Head of caudate nucleus (tissue), 42 donors: ENCODE data around the gene TENT5D.
"Not testable (repeated sequence)": the region's sequence is repeated elsewhere in the genome, so short reads cannot be mapped to it uniquely, and the experiment has no call there.

Source experiments
- DNase-seq, 42 donors: peaks; one replicate each; pipeline versions ENCODE4 v3.0.0 to v3.0.0-alpha.2; 2020 to 2021; ENCODE audit warnings: mixed read lengths in 7 of 42
- intact Hi-C: fragments of 100-400 bp; cut with DNase I; formaldehyde crosslinking; loops from one replicate; pipeline ENCODE4 v1.15.0; 2022

The TENT5D gene

GRCh38 chrX:80420147-80420546, at the start of gene TENT5D:
Gene TENT5D (plus strand): TSS chrX:80420447. CDS start chrX:80442540, 22,093 bp downstream.
- intact Hi-C loops, result no loop called here
- DNase-seq, result peak in 1 of 42 donors; percentile 27

- DNase-seq, intact Hi-C loops: not testable (repeated sequence)
Observed at GRCh38 chrX:80385651-80386050, 34.6 kb upstream of the TENT5D start.

- no peak for DNase-seq
- intact Hi-C loops, result no loop called here
Observed at GRCh38 chrX:80388206-80388605, 32.0 kb upstream of the TENT5D start.

DNA sequence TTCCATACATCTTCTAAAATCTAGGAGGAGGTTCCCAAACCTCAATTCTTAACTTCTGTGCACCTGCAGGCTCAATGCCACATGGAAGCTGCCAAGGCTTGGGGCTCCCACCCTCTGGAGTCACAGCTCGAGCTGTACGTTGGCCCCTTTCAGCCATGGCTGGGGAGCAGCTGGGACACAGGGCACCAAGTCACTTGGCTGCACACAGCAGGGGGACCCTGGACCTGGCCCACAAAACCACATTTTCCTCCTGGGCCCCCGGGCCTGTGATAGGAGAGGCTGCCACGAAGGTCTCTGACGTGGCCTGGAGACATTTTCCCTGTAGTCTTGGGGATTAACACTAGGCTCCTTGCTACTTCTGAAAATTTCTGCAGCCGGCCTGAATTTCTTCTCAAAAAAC, 8.2 kb upstream of the TENT5D start:
- intact Hi-C loops, result no loop called here
- no peak for DNase-seq

- DNase-seq, result no peak
- intact Hi-C loops, result no loop called here
Observed at GRCh38 chrX:80423000-80423399, 2.8 kb downstream of the TENT5D start.

DNA sequence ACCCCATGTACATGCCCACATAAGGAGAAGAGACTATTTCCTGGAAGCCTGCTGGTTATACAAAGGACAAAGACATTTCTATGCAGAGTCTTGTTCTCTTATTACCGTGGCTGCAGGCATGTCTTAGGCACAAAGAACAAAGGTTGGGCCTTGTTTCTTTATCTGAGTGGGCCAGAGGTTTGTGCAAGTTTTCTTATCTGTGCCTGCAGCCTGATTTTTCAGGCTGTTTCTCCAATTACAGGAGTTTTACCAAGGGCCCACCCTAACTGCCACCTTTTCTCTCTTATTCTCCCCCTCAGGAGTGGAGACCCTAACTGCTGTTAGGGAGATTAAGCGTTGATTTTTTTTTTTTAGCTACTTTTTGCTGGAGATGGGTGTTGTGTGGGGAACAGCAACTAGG, 3.5 kb downstream of the TENT5D start:
- DNase-seq, result no peak
- intact Hi-C loops, result no loop called here

DNA sequence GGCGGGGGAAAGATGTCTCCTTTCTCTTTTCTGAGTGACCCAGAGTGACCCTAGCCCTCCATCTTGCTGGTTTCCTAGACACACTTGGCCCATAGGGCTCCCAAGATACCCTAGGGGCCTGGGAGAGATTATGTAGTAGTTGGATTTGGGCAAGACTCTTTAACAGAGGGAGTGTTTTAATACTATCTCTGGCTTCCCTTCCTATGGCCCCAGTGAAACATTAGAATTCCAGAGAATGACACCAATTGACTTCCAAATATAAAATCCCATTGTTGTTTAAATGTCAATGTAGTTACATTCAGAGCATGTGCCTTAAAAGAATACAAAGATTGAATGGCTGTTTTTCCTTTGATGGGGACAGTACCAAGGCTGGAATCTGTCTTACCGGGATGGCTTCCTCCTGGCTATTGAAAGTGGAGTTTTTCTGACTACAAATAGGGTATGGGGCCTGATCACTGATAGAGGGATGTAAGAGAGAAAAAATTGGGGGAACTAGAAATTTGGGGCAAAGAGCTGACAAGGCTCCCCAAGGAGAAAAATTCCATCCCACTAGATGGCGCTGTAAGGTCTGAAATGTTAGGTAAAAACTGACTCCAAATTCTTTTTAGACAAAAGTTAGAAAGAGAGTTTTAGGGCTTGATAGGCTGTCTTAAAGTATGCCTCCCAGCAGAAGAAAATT, 10.7 kb downstream of the TENT5D start:
- DNase-seq, result peak in 11 of 42 donors; percentile 0 to 41 (median 17)
- intact Hi-C loops, result no loop called here

GRCh38 chrX:80431505-80431832, 11.2 kb downstream of the TENT5D start:
- DNase-seq, result no peak
- intact Hi-C loops, result no loop called here

DNA sequence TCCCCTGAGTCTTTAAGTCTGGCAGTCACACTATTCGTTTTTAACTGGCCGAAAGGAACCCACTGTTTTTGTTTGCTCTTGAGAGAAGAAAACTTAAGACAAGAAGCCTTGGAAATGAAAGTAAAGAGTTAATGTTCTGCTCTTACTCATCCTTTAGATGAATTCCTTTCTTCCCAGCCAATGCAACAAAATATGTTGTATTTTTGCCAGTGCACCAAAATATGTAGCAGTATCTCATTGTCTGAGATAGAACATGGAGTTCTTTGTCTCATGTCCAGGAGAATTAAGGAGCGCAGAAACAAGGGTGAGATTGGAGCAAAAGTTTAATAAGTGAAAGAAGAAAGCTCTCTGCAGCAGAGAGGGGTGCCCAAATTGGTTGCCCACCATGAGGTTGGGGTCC, 12.2 kb downstream of the TENT5D start:
- DNase-seq, result no peak
- intact Hi-C loops, result no loop called here

DNA sequence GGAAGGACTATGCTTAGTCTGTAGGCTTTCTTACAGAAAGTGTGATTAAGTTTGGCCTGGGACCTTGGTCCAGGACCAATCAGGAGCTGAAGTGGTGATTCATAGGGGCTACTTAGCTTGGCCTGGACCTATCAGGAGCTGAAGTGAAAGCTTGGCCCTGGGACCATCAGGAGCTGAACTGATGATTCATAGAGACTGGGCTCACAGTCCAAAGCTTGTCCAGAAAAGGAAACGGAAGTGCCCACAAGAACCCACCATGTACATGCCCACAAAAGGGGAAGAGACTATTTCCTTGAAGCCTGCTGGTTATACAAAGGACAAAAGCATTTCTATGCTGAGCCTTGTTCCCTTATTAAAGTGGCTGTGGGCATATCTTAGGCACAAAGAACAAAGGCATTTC, 12.6 kb downstream of the TENT5D start:
- no peak for DNase-seq
- intact Hi-C loops, result no loop called here

DNA sequence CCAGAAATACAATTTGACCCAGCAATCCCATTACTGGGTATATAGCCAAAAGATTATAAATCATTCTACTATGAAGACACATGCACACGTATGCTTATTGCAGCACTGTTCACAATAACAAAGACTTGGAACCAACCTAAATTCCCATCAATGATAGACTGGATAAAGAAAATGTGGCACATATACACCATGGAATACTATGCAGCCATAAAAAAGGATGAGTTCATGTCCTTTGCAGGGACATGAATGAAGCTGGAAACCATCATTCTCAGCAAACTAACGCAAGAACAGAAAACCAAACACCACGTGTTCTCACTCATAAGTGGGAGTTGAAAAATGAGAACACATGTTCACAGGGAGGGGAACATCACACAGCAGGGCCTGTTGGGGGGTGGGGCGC, 47.9 kb downstream of the TENT5D start:
- DNase-seq, intact Hi-C loops: not testable (repeated sequence)

DNA sequence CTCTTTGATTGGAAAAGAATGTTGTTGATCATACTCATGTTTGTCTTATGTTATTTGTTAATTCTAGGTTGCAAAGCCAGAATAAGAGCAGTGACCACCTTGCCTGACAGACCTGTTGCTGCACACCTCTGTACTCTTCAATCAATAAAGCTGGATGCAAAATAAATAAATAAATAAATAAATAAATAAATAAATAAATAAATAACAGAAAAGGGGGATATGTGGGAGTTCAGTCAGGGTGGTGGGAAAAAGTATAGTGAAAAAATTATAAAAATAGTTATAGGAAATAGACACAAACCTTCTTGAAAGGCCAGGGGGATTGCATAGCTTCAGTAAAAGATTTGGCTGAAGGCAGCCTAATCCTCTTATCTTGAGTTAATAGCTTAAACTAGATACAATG, 51.3 kb downstream of the TENT5D start:
- intact Hi-C loops, result no loop called here
- DNase-seq, result no peak

DNA sequence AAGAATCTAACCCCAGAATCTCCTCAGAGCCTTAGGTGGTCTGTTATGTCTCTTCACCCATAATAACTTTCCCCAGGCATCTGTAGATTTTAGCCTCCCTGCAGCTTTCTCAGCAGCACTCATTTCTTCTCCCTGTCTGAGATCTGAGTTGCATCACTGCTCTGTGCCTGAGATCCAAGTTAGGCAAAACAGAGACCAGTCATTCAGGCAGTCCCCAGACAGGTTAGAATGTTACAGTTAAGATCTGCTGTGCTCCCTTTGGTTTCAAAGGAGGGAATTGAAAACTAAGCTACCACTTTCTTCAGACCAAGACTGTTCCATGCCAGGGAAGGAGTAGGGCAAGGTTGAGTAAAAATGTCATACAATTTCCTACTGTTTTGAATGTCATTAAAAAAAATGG, 65.3 kb downstream of the TENT5D start:
- intact Hi-C loops, result no loop called here

DNA sequence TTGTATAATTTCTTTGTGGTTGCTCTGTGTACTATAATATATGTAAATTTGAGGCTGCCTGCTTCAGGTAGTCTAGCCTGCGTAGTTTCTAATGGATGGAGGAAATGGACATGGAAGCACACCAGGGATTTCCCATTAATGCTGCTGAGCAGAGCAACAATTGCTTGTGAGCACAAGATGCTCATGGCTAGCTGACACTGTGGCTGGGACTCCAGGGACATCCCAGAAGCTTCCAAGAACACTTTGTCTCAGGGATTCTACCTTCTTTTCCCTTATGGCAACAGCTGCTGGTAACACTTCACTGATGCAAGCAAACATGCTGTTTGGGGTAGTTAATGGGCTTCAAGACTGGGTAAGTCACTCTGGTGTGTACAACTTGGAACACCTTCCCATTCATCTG, 66.1 kb downstream of the TENT5D start:
- DNase-seq, result no peak
- intact Hi-C loops, result no loop called here

More for the DNA sequence above, 65.3 kb downstream of the TENT5D start:
- no peak for DNase-seq

DNA sequence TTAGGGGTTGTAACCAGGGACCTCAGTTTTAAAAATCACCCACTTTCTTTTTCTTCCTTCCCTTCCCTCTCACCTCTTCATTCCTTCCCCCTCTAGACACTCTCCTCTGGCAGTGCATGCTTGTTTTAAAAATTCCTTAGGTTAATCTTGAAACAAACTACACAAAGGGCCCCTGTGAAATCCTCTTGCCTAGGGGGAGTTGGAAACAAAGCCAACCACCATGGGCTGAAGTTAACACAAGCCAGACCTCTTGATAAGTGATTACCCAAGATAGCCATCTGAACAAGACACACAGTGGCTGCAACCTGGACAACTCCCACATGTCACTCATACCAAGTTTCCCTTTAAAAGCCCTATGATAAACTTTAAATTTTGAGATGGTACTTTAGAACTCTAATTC, 68.9 kb downstream of the TENT5D start:
- no peak for DNase-seq
- intact Hi-C loops, result no loop called here
